Measurements from ENCODE around the gene DGAT2. TPM values are rescaled to one million over a fixed set of nuclear protein-coding genes. Genes with fewer than 3 reads are reported as not detected.

Gene DGAT2
- total RNA-seq, 1 donor from 2014 or later, result 6.2 TPM

- intact Hi-C loops (cut with DNase I), result no loop called here
- ATAC-seq (no peak), DNase-seq (no peak)
- Histone ChIP-seq H3K4me3 (no peak overlapping the region), H3K4me1 (no peaks in the 10 kb centered on the region), H3K27me3 (no peaks in the 10 kb centered on the region), H3K9me3 (no peaks in the 10 kb centered on the region), H3K36me3 (no peaks in the 10 kb centered on the region), H3K27ac (no peak overlapping the region)
- TF ChIP-seq CTCF (IDR thresholded peaks at IDR 0.05), result no peak
Measured at GRCh38 chr11:75760243-75760642, 8.3 kb upstream of the DGAT2 start.

- Histone ChIP-seq H3K4me3 (no peak overlapping the region), H3K27ac (no peak overlapping the region), H3K9me3 (no peaks in the 10 kb centered on the region), H3K36me3 (no peaks in the 10 kb centered on the region), H3K27me3 (no peaks in the 10 kb centered on the region), H3K4me1 (no peaks in the 10 kb centered on the region)
- intact Hi-C loops (cut with DNase I), result no loop called here
- DNase-seq (no peak), ATAC-seq (no peak)
- TF ChIP-seq CTCF (IDR thresholded peaks at IDR 0.05), result no peak
Measured at GRCh38 chr11:75760710-75761493, 7.7 kb upstream of the DGAT2 start.

- intact Hi-C loops (cut with DNase I), result no loop called here
- Histone ChIP-seq H3K9me3 (no peaks in the 10 kb centered on the region), H3K4me3 (no peak overlapping the region), H3K36me3 (no peaks in the 10 kb centered on the region), H3K27ac (no peak overlapping the region), H3K4me1 (no peaks in the 10 kb centered on the region), H3K27me3 (no peaks in the 10 kb centered on the region)
- ATAC-seq (no peak), DNase-seq (no peak)
- TF ChIP-seq CTCF (IDR thresholded peaks at IDR 0.05), result no peak
Measured at GRCh38 chr11:75762158-75762557, 6.4 kb upstream of the DGAT2 start.

- ATAC-seq (peak; percentile 67), DNase-seq (no peak)
- TF ChIP-seq CTCF (IDR thresholded peaks at IDR 0.05), result no peak
- Histone ChIP-seq H3K27me3 (no peaks in the 10 kb centered on the region), H3K36me3 (no peaks in the 10 kb centered on the region), H3K9me3 (no peaks in the 10 kb centered on the region), H3K4me3 (no peak overlapping the region), H3K4me1 (peaks cover under 1% of the 10 kb centered on the region), H3K27ac (no peak overlapping the region)
- intact Hi-C loops (cut with DNase I), result no loop called here
Measured at GRCh38 chr11:75762885-75763284, 5.7 kb upstream of the DGAT2 start.

DNA sequence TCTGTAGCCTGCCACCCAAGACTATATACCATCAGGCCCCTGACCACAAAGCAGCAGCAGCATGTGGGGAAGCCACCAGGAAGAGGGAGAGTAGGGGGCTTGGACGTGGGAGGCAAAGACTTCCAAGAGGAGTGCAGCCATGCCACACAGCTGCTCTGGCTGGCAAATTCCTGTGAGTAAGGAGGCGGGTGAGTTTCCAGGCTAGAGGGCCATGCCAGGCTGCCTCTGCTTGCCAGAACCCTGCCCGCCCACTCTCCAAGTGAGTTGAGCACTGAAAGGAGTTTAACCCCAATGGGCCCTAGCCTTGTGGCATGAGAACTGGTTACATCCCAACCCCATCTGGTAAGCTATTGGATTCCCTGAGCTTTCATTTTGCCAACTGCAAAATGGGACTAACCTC, 4.7 kb upstream of the DGAT2 start:
- ATAC-seq (no peak), DNase-seq (no peak)
- no peak for TF ChIP-seq CTCF (IDR thresholded peaks at IDR 0.05)
- H3K27ac ChIP-seq, result no peak overlapping the region
- no peaks in the 10 kb centered on the region for H3K9me3 ChIP-seq
- H3K4me3 ChIP-seq, result no peak overlapping the region
- H3K27me3 ChIP-seq, result no peaks in the 10 kb centered on the region
- peaks cover 8% of the 10 kb centered on the region for H3K4me1 ChIP-seq
- intact Hi-C loops (cut with DNase I), result no loop called here
- no peaks in the 10 kb centered on the region for H3K36me3 ChIP-seq

Measured in upper lobe of right lung (tissue), 1 donor.